Hematopoietic multipotent progenitor cell treated with erythropoietin and hydrocortisone succinate and interleukin-3 and kit ligand, for 17 days (in vitro differentiated cells): ENCODE measurements around the gene AQP3.
"Not testable (repeated sequence)": the region's sequence is repeated elsewhere in the genome, so short reads cannot be mapped to it uniquely, and the experiment has no call there.

ENCODE experiments used
- DNase-seq: peaks from one replicate; pipeline ENCODE4 v3.0.0-alpha.2; 2015; ENCODE audit warnings: low spot score

AQP3 gene

DNA sequence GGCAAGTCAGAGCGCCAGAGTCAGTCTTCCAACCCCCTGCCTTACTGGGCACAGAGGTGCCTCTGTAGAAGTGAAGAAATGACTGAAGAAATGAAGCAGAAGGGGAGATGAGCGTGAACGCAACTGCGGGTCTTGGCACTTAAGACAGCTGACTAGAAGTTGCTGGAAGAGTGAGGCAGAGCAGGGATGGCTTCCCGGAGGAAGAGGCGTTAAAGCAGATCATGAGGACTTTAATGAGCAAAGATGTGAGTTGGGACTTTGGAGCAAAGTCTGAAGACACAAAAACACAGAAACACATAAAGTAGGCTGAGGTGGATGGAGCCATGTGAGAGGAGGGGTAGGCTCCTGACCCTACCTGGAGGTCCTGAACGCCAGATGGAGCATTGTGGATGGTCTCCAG is 7.2 kb downstream of the AQP3 start:
- no peak for DNase-seq

DNA sequence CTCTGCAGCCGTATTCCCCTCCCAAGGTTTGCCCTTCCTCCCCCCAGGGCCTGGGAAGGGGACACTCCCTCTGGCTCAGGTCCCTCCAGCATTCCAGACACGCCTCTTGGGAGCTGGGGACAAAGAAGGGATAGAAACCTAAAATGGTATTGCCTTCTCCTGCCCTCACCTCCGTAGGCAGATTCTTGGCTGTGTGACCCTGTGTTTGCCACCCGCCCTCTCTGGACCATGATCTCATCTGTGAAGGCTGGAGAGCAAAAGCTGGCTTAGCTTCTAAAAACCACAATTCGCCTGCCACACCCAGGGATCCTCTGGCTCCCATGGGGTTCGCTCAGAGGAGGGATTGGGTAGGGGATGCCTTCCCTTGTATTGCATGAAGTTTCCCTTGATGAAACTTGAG is 7.7 kb downstream of the AQP3 start:
- no peak for DNase-seq

DNA sequence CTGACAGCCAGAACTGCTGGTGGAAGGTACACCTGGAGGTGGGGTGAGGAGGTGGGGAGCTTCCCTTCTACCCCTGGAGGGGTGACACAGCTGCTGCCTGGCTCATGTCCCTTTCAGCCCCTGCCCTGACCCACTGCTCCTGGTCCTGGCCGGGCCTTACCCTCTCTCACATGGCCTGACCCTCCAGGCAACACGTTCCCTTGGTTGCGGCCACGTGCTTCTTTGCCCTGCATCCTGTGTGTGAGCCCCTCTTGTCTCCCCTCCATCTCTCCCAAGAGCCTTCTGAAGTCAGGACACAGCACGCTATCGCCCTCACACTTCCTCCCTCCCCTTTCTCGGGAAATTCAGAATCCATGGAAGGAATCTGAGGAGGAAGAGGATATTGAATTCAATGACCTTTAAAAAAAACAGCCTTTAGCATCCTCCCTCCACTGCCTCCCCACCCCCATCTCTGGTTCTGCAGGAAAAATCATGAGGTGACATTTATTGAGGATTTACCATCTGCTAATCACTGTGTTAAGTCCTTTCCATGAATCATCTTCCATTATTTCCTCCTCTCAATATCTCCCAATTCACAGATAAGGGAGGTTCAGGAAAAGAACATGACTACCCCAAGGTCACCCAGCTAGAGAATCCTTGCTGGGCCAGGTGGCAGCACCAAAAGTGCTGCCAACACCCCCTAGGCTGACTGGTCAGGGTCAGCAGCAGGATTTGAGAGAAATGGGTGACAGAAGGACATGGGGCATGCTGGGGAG is 8.3 kb downstream of the AQP3 start:
- no peak for DNase-seq

DNA sequence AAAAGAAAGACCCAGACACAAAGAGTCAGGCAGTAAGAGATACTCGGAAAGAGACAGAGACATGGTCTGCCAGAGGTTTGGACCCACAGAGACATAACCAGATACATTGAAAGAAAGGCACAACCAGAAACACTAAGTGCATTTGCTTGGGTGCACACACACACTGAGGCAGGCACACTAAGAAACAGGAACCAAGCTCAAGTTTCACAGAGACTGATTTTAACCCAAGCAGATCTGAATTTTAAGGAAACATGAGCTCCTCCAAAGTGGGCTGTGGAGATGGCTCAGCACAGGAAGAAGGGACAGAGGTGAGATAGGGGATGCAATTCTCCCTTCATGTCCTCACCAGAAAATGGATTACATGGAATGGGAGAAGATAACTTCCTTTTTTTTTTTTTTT is 9.5 kb downstream of the AQP3 start:
- no peak for DNase-seq

DNA sequence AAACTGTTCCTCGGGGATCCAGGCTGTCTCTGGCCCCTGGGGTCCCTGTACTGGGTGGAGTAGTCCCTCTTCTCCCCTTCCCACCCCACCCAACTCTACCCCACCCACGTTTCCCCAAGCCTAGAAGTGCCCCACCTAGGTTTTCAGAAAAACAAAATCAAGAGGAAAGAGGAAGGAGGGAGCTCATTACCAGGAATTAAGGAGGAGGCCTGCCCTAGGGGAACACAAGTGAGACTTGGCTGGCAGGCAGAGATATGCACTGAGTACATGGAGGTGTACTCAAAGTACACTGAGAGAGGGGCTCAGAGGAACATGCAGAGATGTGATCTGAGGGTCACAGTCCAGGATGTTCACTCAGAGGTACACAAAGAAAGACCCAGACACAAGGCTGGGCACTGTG is 10.2 kb downstream of the AQP3 start:
- DNase-seq, result no peak

DNA sequence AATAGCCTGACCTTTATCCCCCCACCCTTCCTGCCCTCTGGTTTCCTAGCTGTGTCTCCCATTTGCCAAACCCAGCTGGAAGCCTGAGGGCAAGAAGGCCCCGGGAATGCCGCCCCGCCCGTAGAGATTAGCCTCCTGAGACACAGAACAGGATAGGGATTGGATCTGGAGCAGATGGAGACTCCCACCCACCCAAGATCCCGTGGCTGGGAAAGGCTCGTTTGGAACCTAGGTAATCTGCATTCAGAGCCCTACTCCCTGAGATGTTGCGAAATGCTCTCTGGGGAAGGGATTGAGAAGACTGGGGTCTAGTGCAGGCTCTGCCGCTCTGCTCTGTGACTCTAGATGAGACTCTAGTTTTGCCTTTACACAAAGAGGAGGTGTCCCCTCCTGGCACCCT is 10.9 kb downstream of the AQP3 start:
- DNase-seq, result no peak

DNA sequence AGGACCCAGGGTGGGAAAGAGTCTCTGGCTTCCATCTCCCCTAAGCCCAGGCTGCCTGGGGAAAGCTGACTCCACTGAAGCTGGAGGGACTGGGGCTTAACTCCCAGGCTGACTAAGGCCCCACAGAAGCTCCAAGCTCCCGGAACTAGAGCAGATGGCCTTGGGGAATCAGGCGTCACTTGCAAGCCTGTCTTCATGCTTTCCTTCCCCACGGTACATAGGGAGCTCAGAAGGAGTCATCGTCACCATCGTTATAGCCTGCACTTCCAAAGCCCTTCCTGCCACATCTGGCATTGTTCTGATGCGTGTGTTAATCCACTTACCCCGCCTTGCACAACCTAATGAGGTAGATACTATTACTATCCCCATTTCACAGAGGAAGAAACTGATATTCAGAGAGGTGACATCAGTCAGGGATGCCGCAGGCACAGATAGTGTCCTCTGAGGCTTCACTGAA is 11.5 kb downstream of the AQP3 start:
- no peak for DNase-seq

DNA sequence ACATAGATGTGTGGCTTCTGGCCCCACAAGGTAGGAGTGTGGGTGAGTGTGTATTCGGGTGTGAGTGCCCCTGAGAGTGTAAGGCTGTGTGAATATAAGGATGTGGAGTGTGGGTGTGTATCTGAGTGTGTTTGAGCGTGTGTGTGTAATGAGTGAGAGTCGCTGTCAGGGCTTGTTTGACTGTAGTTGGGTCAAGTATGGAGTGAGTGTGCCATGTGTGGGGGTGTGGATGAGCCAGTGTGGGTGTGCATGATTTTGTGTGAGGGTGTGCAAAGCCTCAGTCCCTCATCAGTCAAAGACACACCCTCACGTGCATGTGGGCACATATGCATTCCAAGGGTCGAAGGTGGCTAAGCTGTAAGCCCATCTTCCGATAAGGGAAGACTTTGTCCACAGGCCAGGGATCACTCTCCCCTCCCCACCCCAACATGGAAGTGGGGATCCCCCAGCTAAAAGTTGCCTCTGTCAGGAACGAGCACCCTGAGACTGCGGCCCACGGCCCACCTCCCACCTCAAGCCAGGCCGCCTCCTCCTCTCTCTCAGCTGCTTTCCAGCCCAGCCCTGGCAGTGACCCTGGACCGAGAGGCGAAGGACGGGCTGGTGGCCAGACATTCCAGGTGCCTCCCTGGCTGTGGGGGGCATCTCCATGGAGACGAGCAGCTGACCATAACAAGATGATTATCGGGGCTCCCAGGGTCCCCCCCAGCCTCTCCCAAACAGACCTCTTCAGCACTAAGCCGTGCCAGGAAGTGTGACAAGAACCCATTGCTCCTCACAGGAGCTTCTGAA is 12.9 kb downstream of the AQP3 start:
- DNase-seq, result no peak

DNA sequence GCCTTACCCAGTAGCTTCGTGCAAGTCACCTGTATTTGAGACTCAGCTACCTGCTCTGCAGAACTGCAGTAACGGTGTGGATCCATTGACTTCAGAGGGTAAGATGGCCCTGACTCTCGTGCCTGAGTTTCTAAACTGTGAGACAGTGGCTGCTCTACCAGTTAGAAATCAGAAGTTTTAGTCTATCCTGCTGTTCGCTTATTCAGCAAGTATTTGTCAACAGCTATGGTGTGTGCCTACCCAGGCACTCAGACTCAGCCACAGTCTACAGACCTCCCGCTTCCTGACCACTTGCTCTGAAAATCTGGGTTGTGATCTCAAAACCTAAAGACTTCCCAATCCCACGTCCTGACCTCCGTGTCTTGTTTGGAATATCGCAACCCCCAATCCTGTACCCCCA is 13.5 kb downstream of the AQP3 start:
- DNase-seq, result no peak

DNA sequence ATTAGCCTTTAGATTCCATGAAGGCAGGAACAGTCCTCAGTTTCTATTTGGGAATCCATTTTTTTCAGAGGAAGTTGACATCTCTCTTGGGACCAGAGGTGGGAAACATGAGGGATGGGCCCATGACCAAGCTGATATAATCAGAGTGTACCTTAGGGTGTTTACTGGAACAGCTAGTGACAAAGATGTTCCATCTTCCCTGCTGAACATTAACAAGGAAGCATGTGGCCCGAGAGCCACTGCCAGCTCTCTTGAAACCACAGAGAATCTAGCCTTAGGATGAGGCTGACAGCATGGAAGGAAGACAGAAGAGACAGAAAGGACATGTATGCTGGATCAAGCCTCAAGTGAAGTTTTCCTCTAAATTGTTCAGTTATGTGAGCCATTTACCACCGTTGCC is 16.0 kb downstream of the AQP3 start:
- DNase-seq, result no peak

DNA sequence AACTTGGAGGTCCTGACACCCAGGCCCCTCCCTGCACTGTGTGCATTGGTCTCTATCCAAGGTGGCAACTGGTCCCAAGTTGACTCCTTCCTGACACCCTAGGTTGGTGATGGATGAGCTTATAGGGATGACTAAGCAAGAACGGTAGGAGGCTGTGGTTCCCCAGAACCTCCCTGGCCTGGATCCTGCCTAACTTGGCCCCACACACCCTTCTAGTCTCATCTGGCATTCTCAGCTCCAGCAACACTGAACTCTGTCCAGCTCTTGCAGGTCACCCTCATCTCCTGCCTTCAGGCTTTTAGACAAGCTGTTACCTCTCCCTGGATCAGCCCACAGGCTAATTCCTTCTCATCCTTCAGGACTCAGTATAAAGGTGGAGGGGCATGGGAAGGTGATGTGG is 16.5 kb downstream of the AQP3 start:
- peak; percentile 24 for DNase-seq

DNA sequence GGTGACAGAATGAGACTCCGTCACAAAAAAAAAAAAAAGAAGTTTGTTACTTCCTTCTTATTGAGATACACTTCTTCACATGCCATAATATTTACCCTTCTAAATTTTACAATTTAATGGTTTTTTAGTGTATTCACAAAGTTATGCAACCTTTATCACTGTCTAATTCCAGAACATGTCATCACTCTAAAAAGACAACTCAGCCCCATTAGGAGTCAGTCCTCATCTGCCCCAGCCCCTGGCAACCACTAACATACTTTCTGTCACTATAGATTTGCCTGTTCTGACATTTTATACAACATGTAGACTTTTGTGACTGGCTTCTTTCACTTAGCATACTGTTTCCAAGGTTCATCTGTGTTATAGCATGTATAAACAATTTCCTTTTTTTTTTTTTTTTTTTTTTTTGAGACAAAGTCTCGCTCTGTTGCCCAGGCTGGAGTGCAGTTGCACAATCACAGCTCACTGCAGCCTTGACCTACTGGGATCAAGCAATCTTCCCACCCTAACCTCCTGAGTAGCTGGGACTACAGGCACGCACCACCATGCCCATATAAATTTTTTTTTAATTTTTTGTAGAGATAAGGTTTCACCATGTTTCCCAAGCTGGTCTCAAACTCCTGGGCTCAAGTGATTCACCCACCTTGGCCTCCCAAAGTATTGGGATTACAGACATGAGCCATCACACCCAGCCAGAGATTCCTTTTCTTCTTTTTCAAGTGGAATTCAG is 18.0 kb downstream of the AQP3 start:
- no peak for DNase-seq

DNA sequence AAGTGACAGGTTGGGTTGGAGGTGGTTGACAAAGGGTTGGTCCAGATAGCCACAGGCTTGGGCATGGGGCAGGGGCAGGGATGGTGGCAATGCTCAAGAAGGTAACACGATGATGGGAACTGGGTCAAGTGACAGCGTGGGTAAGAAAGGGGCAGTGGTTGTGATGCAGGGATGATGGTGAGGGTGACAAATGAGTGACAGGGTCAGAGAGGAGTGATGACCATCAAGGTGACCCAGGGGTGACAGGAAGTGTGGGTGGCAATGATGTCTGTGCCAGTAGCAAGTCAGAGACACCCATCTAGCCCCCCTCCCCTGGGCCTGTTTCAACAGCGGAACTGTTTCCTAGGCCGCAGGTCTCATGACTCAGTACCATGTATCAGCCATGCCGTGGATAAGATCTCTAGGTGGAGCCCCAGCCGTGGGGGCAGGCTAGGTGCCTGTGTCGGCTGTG is 20.5 kb downstream of the AQP3 start:
- DNase-seq, result no peak

DNA sequence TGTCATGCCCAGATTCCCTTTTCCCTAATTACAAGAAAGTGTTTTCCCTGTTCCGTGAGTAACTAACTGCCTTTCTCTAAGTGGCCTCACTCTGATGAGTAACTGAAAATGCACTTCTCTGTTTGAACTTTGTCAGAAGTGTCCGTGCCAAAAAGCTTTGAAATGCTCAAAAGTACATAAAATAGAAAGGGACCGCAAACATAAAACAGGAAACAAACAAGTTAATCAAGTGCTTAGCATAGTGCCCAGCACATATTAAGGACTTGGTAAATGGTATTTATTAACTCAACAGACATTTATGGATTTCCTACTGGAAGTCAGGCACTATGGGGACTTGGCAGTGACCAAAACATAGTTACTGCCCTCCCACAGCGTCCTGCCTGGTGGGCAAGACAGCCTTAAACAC is 22.3 kb downstream of the AQP3 start:
- no peak for DNase-seq

DNA sequence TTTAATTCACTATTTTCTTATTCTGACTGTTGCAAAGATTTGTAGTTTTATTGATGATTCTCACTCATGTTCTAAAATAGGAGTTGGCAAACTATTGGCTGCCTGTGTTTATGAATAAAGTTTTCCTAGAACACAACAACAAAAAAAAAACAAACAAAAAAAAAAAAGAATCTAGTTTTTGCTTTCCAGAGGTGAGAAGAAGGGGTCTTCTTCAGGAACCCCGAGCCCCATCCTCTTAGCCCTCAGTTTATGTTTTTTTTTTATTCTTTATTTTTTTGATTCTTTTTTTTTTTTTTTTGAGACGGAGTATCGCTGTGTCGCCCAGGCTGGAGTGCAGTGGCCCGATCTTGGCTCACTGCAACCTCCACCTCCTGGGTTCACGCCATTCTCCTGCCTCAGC is 22.9 kb downstream of the AQP3 start:
- not testable (repeated sequence) for DNase-seq

DNA sequence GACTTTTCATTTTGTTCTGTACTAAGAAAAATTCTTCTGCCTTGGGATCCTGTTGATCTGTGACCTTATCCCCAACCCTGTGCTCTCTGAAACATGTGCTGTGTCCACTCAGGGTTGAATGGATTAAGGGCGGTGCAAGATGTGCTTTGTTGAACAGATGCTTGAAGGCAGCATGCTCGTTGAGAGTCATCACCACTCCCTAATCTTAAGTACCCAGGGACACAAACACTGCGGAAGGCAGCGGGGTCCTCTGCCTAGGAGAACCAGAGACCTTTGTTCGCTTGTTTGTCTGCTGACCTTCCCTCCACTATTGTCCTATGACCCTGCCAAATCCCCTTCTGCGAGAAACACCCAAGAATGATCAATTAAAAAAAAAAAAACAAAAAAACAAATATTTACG is 23.4 kb downstream of the AQP3 start:
- not testable (repeated sequence) for DNase-seq

DNA sequence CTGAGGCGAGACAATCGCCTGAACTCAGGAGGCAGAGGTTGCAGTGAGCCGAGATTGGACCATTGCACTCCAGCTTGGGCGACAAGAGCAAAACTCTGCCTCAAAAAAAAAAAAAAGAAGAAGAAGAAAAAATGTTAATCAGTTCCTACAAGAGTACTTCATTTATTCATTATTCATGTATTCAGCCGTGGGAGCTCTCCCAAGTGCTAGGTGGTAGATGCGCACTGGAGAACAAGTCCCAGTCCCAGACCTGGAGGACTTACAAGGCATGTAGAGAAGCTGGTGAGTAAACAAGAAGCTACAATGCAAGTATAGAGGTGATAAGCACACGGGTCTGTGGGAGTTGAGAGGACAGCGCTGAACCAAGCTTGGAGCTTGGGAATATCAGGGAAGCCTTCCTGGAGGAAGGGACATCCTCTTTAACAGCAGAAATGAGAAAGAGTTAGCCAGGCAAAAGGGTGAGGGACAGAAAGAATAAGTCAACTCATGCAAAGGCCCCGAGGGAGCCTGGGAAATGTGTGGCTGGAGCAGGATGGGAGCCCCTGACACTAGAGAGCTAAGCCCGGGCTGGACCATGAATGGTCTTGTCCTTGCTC is 27.6 kb downstream of the AQP3 start:
- no peak for DNase-seq

DNA sequence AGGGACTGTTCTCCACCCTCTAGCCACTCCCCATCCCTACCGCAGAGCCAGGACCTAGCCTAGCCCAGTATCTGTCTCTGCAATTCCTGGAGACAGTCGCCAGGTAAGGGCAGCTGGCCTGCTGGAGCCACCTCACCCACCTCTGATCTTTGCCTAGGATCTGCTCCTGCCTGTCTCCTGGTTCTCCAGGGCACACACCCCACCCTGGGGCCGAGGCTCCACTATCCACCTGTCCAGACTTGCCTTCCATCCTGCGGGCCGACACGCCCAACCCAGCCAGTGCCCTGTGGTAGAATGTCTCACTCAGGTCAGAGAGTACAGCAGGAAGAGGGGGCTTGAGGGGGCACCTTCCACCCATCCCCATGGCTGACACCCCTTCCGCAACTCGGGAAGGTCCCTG is 29.3 kb downstream of the AQP3 start:
- no peak for DNase-seq

DNA sequence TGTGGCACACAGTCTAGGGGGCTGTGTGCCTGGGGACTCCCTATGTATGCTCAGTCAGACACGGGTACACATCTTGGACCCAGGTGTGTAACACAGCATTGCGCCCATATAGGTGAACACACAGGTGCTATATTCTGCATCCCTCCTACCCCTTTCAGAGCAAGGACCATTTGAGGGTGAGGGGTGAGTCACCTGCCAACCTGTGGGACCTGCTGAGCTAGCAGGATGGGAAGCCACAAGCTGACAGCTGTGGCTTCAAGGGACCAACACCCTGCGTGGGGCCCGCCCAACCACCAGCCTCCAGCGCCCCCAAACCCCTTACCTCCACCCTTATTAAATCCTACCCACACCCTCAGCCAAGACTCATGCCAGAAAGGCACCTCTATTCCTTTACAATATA is 30.4 kb downstream of the AQP3 start:
- no peak for DNase-seq

DNA sequence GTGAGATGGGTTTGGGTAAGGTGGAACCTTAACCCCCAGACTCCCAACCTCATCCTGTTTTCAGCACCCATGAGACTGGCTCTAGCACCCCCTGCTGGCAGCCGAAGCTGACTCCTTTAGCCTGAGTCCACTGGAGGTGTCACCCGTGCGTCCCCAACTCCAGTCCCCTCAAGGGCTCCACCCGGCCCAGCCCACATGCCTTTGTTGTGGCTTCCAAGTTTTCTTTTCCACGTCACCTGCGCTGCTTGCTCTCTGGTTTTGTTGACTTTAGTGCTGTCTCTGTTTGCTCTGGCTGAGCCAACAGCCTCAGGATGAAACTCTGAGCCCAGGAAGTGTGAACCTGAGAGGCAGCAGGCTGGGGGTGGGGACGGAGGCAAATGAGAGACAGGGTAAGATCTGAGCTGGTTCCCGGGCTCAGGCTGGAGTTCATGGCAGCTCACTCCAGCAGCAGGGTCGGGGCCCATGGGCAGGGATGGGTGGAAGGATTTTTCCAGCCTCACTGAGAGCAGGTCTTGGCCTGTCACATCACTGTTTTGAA is 31.8 kb downstream of the AQP3 start:
- peak; percentile 69 for DNase-seq

DNA sequence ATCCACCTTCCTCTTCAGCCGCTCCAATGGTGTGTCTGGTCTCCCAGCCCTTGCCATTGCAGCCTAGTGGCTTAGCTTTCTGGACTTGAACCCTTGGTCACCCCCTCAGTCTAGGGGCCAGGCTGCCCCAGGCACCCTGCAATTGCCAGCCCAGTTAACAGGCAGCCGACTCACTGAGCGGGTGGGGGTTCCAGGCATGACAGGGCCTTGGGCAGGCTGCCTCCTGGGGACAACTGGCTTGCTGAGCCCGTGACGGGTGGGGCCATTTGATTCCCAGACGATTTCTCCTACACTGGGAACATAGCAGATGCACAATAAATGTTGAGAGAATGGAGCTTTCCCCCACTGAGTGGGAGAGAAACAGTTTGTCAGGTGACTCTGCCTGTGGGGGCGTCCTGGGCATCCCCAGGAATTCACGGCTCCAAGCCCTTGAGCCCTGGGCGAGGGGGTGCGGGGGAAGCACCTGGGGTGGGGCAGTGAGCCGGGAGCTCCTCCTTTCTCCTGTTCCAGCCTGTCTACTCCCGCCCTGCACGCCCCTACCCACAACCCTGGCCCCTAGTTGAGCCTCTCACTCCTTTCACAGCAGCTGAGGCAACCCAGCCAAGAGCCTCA is 32.4 kb downstream of the AQP3 start:
- no peak for DNase-seq

DNA sequence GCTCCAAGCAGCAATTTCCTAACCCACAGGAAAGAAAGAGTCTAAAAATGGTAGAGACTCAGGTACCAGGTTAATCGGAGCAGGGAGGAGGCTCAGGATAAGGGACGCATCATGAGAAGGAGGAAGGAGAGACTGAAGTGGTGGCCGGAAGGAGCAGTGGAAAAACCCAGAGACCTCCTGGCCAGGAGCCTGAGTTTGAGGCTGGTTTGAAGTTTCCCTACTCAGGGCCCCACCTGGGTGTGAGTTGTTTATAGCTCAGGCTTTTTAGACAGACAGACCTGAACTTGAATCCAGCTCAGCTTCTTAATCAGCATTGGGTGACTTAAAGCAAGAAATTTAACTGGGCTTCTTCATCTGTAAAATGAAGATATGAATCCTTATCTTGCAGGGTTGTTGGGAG is 33.1 kb downstream of the AQP3 start:
- DNase-seq, result no peak
